NCI-H1417 (cell line): Measurements from ENCODE around the gene CASZ1.

ENCODE experiments used
- DNase-seq, 3 experiments: peaks; one replicate each; lab custom pipeline; 2025; lab: John Stamatoyannopoulos, UW

The CASZ1 gene

GRCh38 chr1:10652626-10653025, 143.8 kb downstream of the CASZ1 start:
- no peak for DNase-seq

DNA sequence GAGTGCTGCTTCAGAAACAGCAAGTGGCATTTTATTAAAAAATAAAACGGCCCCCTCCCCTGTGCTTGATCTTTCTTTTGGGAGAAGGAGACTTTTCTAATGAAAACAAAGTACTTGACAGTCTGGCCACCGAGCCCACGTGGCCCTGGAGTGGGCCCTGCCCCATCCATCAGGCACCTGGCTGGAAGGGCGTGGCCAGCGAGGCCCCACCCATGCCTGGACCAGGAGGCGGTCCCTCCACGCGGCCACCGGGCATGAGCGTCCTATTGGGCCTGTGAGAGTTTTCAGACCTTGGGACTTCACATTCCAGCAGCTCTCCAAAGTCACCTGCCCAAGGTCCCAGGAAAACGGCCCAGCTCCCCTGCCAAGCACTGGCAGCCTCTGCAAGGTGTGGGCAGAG, 144.7 kb downstream of the CASZ1 start:
- peak; percentile 23 to 72 (median 34) for DNase-seq

GRCh38 chr1:10651389-10651766, 145.1 kb downstream of the CASZ1 start:
- DNase-seq, result no peak

DNA sequence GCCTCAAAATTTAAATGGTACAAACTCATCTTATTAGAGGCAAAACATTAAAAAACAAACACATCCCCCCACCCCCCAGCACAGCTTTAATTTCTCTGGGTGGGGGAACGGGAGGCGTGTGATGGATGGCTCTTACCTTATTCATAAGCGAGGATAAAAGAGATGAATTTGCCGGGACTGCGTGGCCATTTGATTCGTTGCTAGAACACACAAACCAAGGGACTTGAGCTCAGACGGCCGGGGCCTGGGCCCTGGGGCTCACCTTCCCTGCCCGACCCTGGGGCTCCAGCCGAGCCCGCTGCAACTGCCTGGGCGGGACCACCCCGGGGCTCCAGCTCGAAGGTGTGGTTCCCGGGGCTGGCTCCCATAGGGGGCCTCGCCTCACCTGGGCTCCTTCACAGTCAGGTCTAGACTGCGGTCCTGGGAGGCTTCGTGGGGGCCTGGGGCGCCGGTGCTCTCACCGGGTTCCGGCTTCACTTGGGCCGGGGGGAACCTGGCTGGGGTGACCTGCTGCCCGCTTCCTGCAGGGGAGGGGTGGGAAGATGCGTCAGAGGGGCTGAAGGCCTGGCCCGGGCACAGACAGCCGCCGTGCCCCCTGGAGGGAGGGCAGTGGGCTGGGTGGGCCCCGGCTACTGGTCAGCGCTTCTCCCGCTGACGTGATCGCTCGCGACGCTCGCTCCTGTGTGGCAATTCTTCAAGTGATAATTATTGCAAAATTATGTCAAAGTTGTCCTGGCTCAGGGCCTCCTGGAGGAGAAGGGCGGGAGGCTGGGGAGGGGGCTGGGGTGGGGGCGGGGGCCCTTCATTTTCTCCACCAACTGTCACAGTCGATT, 145.7 kb downstream of the CASZ1 start:
- no peak for DNase-seq

DNA sequence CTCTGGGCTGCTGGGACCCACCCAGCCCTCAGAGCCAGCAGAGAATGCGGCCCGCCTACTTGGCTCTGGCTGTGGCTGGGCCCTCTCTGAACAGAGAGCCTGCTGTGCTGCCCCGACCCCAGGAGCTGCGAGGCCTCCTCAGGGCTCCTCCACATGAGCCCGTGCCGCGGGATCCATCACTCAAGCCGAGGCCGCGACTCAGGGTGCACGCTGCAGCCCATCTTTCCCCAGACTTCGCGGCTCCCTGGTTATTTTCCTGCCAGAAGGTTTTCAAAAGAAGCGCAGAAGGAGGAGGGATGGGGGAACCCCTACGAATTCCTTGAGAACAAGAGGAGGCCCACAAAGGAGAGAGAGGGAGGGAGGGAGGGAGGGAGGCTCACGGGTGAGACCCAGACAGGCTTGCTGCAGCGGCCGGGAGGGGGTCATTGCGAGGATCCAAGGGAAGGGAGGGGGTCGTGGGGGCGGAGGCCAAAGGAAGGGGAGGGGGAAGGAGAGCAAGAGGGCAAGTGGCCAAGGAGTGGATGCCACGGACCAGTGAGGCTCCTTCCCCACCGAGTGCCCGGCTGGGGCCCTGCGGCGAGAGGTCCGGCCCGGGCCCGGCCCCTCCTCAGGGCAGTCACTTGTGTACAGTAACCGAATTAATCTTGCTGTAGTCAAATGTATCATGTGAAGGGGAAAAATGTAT, 146.8 kb downstream of the CASZ1 start:
- no peak for DNase-seq

DNA sequence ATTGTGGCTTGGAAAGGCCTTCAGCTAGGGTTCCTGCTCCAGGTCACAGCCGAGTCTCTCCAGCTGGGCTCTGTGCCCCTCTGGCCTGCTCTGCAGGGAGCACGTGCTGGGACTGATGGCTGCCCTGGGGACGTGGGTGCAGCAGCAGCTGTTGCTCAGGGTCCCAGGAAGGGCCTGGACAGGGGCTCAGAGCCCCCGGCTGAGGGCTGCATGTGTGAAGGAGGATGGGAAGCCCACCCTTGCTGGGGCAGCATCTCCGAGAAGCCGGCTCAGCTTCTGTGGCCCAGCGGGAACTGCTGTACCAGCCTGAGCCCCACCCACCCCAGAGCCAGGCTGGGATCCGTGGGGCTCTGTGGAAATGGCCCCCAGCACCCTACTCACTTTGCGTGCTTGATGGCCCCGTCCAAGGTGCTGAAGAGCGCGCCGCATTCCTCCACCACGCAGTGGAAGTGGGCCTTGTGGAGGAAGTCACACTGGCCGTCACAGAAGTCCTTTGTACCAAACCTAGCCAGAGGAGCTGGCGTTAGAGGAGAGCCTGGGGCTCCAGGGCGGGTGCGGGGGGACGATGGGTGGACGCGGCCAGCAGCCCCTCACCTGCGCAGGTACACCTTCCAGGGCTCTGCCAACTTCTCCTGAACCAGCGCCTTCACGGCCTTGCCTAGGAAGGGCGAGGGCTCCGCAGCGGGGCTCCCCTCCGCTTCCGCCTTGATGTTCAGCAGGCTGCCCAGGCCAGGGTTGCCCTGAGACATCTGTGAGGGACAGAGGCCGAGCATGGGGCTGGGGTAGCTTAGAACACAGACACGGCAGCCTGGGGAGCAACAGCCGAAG, 147.5 kb downstream of the CASZ1 start:
- no peak for DNase-seq

DNA sequence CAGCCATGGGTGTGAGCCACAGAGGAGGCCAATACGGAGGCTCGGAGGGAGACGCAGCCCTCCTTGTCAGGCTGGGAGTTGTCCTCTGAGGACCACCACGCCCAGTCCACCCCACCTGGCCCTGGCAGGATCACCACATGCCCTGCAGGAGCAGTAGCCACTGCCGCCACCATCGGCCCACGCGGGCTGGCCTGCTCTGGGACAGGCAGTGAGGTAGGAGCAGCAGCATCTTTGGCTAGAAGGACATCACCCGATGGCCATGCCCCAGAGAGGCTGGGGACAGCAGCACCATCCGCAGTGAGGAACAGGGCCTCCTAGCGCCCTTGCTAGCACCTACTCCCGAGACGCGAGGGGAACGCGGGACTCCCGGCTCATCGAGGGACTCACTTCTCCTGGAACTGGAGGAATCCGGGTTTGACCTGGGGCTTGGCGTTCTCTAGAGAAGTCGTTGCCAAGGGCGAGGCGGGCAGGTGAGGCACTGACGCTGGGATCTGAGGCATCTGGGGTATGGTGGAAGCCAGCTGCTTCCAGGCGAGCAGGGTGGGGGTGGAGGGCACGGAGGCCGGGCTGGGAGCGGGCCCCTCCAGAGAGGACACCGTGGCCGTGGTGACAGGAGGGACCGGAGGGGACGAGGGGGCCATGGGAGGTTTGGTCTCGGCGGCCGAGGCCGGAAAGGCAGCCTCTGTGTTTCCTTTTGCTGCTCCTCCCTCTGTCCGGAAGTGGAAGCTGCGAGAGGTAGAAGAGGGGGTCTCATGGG, 148.9 kb downstream of the CASZ1 start:
- DNase-seq, result no peak

DNA sequence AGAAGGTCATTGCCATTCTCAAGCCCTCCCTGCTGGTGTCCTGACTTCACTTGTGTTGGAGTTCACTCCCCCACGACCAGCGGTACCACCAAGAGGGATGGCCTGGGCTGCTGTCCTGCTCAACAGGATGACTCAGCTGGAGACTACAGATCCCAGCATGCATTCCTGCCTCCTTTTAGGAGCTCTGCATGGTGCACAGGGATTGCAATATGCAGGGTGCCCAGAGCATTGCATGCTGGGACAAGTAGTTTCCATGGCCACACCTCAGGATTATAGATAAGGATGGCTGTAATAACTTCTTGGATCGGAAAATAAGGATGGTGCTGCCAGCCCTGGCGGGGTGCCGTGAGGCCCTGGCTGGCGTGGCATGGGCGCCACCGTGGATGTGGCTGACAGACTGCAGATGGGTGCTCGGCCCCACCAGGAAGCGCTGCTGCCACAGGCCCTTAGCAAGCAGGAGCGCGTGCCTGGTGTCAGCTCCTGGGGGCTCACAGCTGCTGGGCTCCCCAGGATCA, 150.0 kb downstream of the CASZ1 start:
- DNase-seq, result peak in 1 of 3 experiments; percentile 14

GRCh38 chr1:10644307-10645128, 151.9 kb downstream of the CASZ1 start:
- no peak for DNase-seq

DNA sequence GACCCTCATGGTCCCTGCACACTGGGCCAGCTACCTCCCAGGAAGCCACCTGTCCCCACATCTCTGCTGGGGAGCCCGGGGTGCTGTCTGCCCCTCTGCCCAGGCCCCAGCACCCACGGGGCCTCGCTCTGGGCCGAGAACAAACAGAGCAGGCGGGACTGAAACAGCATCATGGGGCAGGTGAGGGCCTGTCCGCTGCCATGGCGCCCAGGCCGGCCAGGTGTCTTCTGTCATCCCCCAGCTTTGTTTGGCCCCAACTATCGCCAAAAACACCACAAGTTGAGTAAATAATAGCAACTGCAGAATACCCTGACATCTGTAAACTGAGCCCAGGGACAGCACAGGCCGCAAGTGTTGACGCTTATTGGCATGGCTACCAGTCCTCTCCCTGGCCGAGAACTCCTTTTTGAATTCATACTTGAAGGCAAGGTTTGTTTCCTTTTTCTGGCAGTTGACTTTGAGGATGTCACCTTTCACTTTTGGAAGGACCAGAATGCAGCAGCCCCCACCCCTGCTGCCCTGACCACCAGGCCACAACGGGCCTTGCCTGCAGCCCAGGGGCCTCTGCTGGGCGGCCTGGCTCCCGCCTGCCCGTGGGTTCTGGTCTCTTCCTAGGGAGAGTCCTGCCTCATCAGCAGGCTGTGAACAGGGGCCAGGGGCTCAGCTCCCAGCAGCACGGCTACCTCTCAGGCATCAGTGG, 152.7 kb downstream of the CASZ1 start:
- DNase-seq, result peak in 2 of 3 experiments; percentile 35 to 61

DNA sequence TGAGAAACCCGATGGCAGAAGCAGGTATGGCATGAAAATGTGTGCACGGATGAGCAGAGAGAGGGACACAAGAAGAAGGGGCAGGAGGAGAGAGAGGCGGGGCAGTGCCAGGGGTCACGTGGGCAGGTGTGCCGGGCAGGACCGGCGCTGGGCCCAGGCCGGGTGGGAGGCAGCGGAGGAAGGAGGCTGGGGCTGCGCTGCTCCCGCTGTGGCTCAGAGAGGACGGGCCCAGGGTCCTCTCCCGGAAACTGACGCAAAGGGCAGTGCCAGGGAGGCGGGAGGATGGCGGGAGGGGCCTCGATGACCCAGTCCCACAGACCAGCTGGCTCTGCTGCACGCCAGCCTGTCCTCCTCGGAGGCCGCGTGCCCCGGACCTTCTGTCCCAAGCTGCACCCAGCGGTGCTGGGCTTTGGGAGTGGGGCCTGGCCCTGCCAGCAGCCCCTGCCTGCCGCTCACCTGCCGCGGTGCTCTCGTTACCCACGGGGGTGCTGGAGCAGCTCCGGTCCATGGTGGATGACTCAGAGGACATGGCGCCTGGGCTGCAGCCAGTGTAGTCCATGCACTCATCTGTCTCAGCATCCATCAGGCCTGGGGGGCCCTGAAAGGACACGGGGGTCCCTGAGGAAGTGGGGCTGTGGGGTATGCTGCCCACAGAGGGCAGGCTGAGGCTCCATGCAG, 153.9 kb downstream of the CASZ1 start:
- DNase-seq, result no peak

DNA sequence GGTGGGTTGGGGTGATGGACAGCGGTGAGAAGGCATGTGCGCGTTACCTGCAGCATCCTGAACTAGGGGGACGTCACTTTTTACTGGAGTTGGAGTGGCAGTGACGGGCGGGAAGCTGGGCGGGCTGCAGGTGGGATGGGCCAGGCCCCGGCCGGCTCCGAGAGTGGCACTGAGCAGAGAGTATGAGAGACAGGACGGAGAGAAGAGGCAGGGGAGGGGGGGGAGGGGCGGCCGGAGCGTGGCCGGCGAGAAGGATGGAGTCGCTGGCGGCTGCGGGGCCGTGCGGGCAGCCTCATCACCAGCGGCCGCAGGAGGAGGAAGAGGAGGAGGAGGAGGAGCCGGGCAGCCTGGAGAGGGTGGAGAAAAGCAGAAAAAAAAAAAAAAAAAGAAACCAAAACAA, 154.5 kb downstream of the CASZ1 start:
- DNase-seq, result no peak

GRCh38 chr1:10640843-10641553, 155.4 kb downstream of the CASZ1 start:
- no peak for DNase-seq

DNA sequence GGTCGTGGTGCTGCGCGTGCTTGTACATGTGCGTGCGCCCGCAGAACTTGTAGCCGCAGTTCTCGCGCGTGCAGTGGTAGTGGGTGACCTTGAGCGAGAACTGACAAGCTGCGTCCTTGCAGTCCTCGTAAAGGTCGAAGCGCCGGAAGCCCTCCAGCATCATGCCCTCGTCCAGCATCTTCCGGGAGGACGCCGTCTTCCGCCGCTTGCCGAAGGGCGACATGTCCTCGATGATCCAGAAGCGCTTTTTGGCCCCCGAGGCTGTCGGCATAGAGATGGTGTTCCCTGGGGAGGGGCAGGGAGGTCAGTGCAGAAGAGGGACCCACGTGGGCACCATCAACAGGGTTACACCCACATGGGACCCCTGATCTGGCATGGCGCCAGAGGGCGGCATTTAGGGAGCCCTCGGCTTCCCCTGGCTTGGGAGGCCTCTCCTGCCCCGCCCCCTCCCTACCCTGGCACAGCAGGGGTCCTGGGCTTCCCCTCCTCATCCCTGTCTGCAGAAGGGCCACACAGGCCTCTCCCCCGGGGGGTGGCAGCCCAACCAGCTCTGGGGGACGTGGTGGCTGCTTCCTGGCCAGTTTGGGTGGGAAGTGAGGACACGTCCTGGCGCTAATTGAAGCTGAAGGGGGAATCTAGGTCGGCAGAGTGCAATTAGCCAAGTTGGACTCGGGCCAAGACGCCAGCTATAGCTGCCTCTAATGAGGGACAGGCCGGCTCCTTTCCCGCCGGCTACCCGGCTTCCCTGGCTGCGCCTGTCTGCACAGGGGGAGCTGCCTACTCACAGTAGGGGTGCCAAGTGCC, 156.5 kb downstream of the CASZ1 start:
- DNase-seq, result peak; percentile 5 to 93 (median 84)

DNA sequence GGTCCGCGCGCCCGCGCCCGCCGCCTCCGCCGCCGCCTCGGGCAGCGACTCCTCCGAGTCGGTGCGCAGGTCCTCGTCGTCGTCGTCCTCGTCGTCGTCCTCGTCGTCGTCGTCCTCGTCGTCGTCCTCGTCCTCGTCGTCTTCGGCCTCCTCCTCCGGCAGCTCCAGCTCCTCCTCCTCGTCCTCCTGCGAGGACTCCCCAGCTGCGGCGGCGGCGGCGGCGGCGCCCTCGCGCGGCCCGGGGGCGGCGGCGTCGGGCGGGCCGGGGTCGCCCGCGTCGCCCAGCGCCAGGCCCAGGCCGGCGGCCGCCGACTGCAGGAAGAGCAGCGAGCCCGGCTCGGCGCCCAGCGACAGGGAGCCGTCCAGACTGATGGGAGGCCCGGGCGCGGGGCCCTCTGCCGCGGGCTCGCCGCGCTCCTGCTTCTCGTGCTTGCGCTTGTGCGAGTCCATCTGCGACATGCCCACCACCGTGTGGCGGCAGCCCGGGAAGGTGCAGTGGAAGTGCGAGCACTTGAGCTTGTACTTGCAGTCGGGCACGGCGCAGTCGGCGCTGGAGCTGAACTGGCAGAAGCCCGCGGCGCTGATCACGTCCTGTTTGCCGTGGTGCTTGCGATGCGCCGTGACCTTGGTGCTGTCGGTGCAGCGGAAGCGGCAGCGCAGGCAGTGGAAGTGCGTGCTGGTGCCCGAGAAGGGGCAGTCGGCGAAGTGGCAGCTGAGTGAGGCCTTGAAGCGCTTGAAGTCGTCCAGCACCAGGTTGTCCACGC, 157.3 kb downstream of the CASZ1 start:
- no peak for DNase-seq

- no peak for DNase-seq
Measured at GRCh38 chr1:10638559-10639005, 157.9 kb downstream of the CASZ1 start.
